ENCODE data around the gene MXRA8.

Gene MXRA8

GRCh38 chr1:1352786-1353388 is 5.5 kb downstream of the MXRA8 start:
- H3K4me3 ChIP-seq (replicated peaks; ENCODE audit: low read depth, low read length), result no peak overlapping the region
- no peak for DNase-seq (ENCODE audit: extremely low read depth, low read depth)
- TF ChIP-seq CTCF (IDR thresholded peaks at IDR 0.05; ENCODE audit: low read depth, low read length, missing control alignments), result no peak

GRCh38 chr1:1351511-1352427 is 6.6 kb downstream of the MXRA8 start:
- peak overlapping the region; percentile 17; the same call in 1 of the 2 replicates for H3K4me3 ChIP-seq (replicated peaks; ENCODE audit: low read depth, low read length)
- no peak for TF ChIP-seq CTCF (IDR thresholded peaks at IDR 0.05; ENCODE audit: low read depth, low read length, missing control alignments)
- DNase-seq (ENCODE audit: extremely low read depth, low read depth), result no peak

GRCh38 chr1:1349256-1350012 is 8.9 kb downstream of the MXRA8 start, which contains the start of gene DVL1:
DVL1 (minus strand) TSS chr1:1349418; CDS start chr1:1349065, 353 bp downstream.
- TF ChIP-seq CTCF (IDR thresholded peaks at IDR 0.05; ENCODE audit: low read depth, low read length, missing control alignments), result peak; percentile 29
- peak within 1 kb of the TSS; percentile 83 for H3K4me3 ChIP-seq (replicated peaks; ENCODE audit: low read depth, low read length)
- no peak for DNase-seq (ENCODE audit: extremely low read depth, low read depth)

GRCh38 chr1:1348420-1349255 is 9.7 kb downstream of the MXRA8 start:
- TF ChIP-seq CTCF (IDR thresholded peaks at IDR 0.05; ENCODE audit: low read depth, low read length, missing control alignments), result no peak
- H3K4me3 ChIP-seq (replicated peaks; ENCODE audit: low read depth, low read length), result peak overlapping the region; percentile 83
- no peak for DNase-seq (ENCODE audit: extremely low read depth, low read depth)

- peak overlapping the region; percentile 83 for H3K4me3 ChIP-seq (replicated peaks; ENCODE audit: low read depth, low read length)
- TF ChIP-seq CTCF (IDR thresholded peaks at IDR 0.05; ENCODE audit: low read depth, low read length, missing control alignments), result no peak
- no peak for DNase-seq (ENCODE audit: extremely low read depth, low read depth)
Measured at GRCh38 chr1:1347663-1348419, 10.5 kb downstream of the MXRA8 start.

Data from HFF-Myc (cell line).